A673 (cell line): ENCODE results near the gene PIM3. TPM values are rescaled to one million over a fixed set of nuclear protein-coding genes. Genes with fewer than 3 reads are reported as not detected.

Experiments
- BruUV-seq: library from RNA; stranded (reverse); fragments of 400-500 nt; replicated peaks from 2 replicates; lab custom pipeline; 2021; lab: Mats Ljungman, UMichigan
- CTCF ChIA-PET: fragments of 300-600 bp; sonication (Branson Sonifier 250); formaldehyde crosslinking; loops from one replicate; lab custom pipeline; 2022; ENCODE audit warnings: antibody characterized with exemption; lab: Charles Lee
- POLR2A ChIA-PET: fragments of 300-600 bp; sonication (Branson Sonifier 250); formaldehyde crosslinking; loops from one replicate; lab custom pipeline; 2022; ENCODE audit warnings: antibody characterized with exemption; ENCODE audit not compliant: low non-redundant PET; lab: Charles Lee
- DNase-seq: peaks from one replicate; pipeline ENCODE4 v3.0.0-alpha.2; 2015; ENCODE audit warnings: low spot score
- H3K27ac ChIP-seq: fragments of 200-600 bp; sonication (generic); 2 replicates; pipeline ENCODE4 v1.5.1; 2016; ENCODE audit warnings: mixed run types, low read depth, mild to moderate bottlenecking, mixed read lengths, antibody characterized with exemption, low read length; ENCODE audit not compliant: poor library complexity, severe bottlenecking
- H3K27me3 ChIP-seq: fragments of 200-600 bp; sonication (generic); replicated peaks from 2 replicates; pipeline ENCODE4 v1.6.1; 2017; ENCODE audit warnings: mixed run types, low read depth, mild to moderate bottlenecking, mixed read lengths, antibody characterized with exemption, low read length; ENCODE audit not compliant: insufficient read depth, poor library complexity
- H3K36me3 ChIP-seq: fragments of 200-600 bp; sonication (generic); 2 replicates; pipeline ENCODE4 v1.6.1; 2016; ENCODE audit warnings: mixed run types, mild to moderate bottlenecking, mixed read lengths, antibody characterized with exemption, low read length; ENCODE audit not compliant: insufficient read depth, poor library complexity, severe bottlenecking
- H3K4me1 ChIP-seq: fragments of 200-600 bp; sonication (generic); 2 replicates; pipeline ENCODE4 v1.6.1; 2017; ENCODE audit warnings: mixed run types, mild to moderate bottlenecking, mixed read lengths, antibody characterized with exemption, low read length; ENCODE audit not compliant: insufficient read depth, poor library complexity, severe bottlenecking
- H3K4me3 ChIP-seq: fragments of 200-600 bp; sonication (generic); 2 replicates; pipeline ENCODE4 v1.5.1; 2016; ENCODE audit warnings: low read depth, mixed run types, mild to moderate bottlenecking, mixed read lengths, low read length; ENCODE audit not compliant: poor library complexity, severe bottlenecking
- H3K9me3 ChIP-seq: fragments of 200-600 bp; sonication (generic); 2 replicates; pipeline ENCODE4 v1.6.1; 2016; ENCODE audit warnings: mixed run types, low read depth, mild to moderate bottlenecking, mixed read lengths, antibody characterized with exemption, low read length; ENCODE audit not compliant: poor library complexity, severe bottlenecking
- EZH2 ChIP-seq: fragments of 200-600 bp; sonication (generic); IDR thresholded peaks from 2 replicates; pipeline ENCODE4 v1.6.1; 2017; ENCODE audit warnings: borderline replicate concordance, low read depth, mild to moderate bottlenecking, mixed read lengths, antibody characterized with exemption, low read length; ENCODE audit not compliant: poor library complexity, severe bottlenecking
- intact Hi-C: fragments of 100-400 bp; cut with micrococcal nuclease; formaldehyde crosslinking; loops from one replicate; pipeline ENCODE4 v1.10.0; 2022; ENCODE audit not compliant: unreplicated experiment
- total RNA-seq: library from RNA; stranded (reverse); gene quantifications from 2 replicates; pipeline ENCODE4 v1.2.3, GENCODE V29; 2021
- TF ChIP-seq, protein P1 (sequence below): fragments of 300-800, 200-600 bp; sonication (generic); conservative IDR thresholded peaks from 2 replicates; pipeline ENCODE4 v1.5.1; 2017; ENCODE audit warnings: low read depth, mild to moderate bottlenecking, antibody characterized with exemption, low read length, moderate library complexity, mixed read lengths

Gene PIM3
- total RNA-seq, 1 experiment from 2014 or later: 71.3 TPM

DNA sequence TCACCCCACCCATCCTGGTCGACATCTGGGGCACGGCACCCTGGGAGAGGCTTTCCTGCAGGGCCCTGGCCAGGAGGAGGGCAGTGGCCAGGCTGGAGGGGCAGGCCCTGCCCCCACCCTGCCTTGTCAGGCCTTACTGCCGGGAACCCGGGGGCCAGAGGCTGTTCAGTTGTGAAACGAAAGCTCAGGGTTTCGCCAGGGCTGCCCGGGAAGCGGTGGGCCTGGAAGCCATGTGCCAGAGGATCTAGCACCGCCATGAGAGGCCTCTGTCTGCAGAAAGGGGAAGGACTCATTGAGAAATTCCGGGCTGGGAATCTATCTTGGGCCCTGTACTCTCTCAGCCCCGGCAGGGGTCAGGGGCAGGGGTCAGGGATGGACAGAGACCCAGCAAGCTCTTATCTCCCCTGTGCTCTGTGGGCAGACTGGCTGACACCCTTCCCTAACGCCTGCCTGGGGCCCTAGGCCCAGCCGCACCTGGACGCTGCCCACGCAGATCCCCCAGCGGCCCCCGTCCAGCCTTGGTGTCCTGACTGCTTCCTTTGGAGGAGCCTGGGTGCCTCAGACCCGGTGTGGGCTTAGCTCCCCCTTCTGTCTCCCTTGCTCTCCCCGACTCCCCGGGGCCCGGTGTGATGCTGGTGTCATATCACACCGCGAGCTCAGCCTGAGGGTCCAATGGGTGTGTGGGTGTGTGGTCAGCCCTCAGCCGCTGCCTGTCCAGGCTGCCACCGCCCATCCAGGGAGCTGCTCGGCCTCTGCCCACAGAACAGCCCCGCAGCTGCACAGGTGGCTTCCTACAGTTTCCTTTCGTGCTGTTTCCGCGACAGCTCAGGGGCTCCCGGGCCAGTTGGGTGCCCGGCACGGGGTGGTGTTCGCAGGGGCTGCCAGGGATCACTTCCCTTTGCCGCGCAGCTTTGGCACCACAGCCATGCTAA, 6.5 kb downstream of the PIM3 start:
- TF ChIP-seq EZH2: no peak
- TF ChIP-seq, protein P1, sequence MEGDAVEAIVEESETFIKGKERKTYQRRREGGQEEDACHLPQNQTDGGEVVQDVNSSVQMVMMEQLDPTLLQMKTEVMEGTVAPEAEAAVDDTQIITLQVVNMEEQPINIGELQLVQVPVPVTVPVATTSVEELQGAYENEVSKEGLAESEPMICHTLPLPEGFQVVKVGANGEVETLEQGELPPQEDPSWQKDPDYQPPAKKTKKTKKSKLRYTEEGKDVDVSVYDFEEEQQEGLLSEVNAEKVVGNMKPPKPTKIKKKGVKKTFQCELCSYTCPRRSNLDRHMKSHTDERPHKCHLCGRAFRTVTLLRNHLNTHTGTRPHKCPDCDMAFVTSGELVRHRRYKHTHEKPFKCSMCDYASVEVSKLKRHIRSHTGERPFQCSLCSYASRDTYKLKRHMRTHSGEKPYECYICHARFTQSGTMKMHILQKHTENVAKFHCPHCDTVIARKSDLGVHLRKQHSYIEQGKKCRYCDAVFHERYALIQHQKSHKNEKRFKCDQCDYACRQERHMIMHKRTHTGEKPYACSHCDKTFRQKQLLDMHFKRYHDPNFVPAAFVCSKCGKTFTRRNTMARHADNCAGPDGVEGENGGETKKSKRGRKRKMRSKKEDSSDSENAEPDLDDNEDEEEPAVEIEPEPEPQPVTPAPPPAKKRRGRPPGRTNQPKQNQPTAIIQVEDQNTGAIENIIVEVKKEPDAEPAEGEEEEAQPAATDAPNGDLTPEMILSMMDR: no peak
- no peak overlapping the region for H3K27ac ChIP-seq
- peaks cover 23% of the 10 kb centered on the region for H3K36me3 ChIP-seq
- no peaks in the 10 kb centered on the region for H3K27me3 ChIP-seq
- intact Hi-C loops: no loop called here
- no peak overlapping the region for H3K4me3 ChIP-seq
- BruUV-seq: no TSS peak
- CTCF ChIA-PET: no interaction called here
- no peak for DNase-seq
- H3K9me3 ChIP-seq: no peaks in the 10 kb centered on the region
- peaks cover 30% of the 10 kb centered on the region for H3K4me1 ChIP-seq
- POLR2A ChIA-PET: no interaction called here

DNA sequence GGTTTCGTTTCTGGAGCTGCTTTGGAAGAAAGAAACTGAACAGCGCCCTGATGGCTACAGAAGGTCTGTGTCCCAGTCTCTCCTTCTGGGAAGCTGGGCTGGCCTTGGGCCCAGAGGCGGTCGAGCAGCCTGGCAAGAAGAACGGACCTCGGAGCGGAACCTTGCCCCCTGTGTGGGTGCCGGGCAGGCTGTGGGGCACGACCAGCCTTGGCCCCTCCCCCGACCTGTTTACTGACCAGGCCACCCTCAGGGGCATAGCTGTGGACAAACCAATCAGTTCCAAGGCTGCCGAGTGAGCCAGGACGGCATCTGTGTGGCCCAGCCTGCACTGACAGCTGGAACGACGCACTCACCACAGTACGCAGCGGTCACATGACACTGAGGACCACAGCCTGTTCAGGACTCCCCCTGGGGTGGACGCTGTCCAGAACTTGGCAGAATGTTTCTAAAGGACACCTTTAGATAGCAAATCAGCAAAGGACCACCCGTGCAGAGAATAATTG, 7.2 kb downstream of the PIM3 start:
- TF ChIP-seq EZH2: no peak
- TF ChIP-seq, protein P1: no peak
- DNase-seq: no peak
- Histone ChIP-seq H3K36me3 (peaks cover 18% of the 10 kb centered on the region), H3K27me3 (no peaks in the 10 kb centered on the region), H3K4me1 (peaks cover 27% of the 10 kb centered on the region), H3K9me3 (no peaks in the 10 kb centered on the region), H3K4me3 (no peak overlapping the region), H3K27ac (no peak overlapping the region)
- intact Hi-C loops: no loop called here
- POLR2A ChIA-PET: no interaction called here
- CTCF ChIA-PET: no interaction called here
- no TSS peak for BruUV-seq

DNA sequence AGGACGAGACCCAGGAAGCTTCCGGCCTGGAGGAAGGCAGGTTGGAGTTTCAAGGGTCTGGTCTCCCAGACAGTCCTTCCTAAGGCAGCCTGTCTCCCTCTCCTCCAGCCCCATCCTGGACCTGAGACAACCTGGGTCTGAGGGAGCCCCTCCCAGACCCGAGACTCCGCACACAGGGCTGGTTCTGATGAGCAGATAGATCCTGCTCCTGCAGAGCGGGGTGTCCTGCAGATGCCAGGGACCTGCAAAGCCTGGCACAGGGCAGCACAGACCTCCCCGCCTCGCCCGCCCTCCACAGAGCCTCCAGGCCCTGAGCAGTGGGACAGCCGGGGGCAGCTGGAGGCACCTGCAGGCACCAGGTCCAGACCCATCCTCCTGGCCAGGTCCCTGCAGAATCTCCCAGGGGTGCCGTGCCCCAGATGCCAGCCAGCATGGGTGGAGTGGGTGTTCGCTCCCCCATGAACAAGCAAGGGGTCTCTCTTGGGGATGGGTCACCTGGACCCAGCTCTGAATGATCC, 7.8 kb downstream of the PIM3 start:
- intact Hi-C loops: no loop called here
- TF ChIP-seq, protein P1: no peak
- TF ChIP-seq EZH2: no peak
- peaks cover 21% of the 10 kb centered on the region for H3K4me1 ChIP-seq
- no peak for DNase-seq
- no TSS peak for BruUV-seq
- ChIA-PET CTCF (no interaction called here), POLR2A (no interaction called here)
- H3K27me3 ChIP-seq: no peaks in the 10 kb centered on the region
- H3K9me3 ChIP-seq: no peaks in the 10 kb centered on the region
- H3K4me3 ChIP-seq: no peak overlapping the region
- no peak overlapping the region for H3K27ac ChIP-seq
- H3K36me3 ChIP-seq: peaks cover 12% of the 10 kb centered on the region
